Kidney (tissue), 14 donors: ENCODE measurements around the gene ITLN2. TPM values are rescaled to one million over a fixed set of nuclear protein-coding genes. Genes with fewer than 3 reads are reported as not detected.
A peak's percentile ranks its signal among the peaks of the same experiment; 100 is the strongest.

Source experiments
- DNase-seq, 5 donors: peaks; one replicate each; pipeline ENCODE4 v3.0.0-alpha.2; 2013 to 2020
- FAIRE-seq: peaks from 2 replicates; lab custom pipeline; 2012; peaks lifted over from hg19 to GRCh38; lab: Jason Lieb, UNC
- H3K27ac ChIP-seq, 2 donors: one replicate each; pipeline ENCODE4 v1.7.0; 2013; ENCODE audit warnings: low read depth in 2 of 2, low read length in 2 of 2, inconsistent platforms in 1 of 2
- H3K27me3 ChIP-seq: one replicate; pipeline ENCODE4 v1.7.1; 2013; ENCODE audit warnings: low read length, inconsistent platforms; ENCODE audit not compliant: control insufficient read depth, insufficient read depth
- H3K36me3 ChIP-seq, 3 donors: one replicate each; pipeline versions ENCODE4 v1.7.0 to v1.7.1; 2013; ENCODE audit warnings: low read length in 3 of 3, control low read depth in 1 of 3, inconsistent platforms in 1 of 3; ENCODE audit not compliant: insufficient read depth in 3 of 3, control insufficient read depth in 2 of 3
- H3K4me1 ChIP-seq, 3 donors: one replicate each; pipeline versions ENCODE4 v1.7.0 to v1.7.1; 2013; ENCODE audit warnings: low read length in 3 of 3, inconsistent platforms in 1 of 3, low read depth in 1 of 3; ENCODE audit not compliant: control insufficient read depth in 2 of 3, insufficient read depth in 2 of 3
- H3K4me3 ChIP-seq, 3 donors: one replicate each; pipeline versions ENCODE4 v1.7.0 to v1.8.1; 2013; ENCODE audit warnings: low read length in 3 of 3, control low read depth in 1 of 3, inconsistent platforms in 1 of 3
- H3K9ac ChIP-seq, 3 donors: one replicate each; pipeline versions ENCODE4 v1.7.0 to v1.7.1; 2013; ENCODE audit warnings: low read length in 3 of 3, control low read depth in 1 of 3, inconsistent platforms in 1 of 3
- H3K9me3 ChIP-seq, 3 donors: one replicate each; pipeline versions ENCODE4 v1.7.0 to v1.7.1; 2013; ENCODE audit warnings: low read length in 3 of 3, control low read depth in 1 of 3, inconsistent platforms in 1 of 3; ENCODE audit not compliant: control insufficient read depth in 2 of 3, insufficient read depth in 1 of 3
- intact Hi-C: fragments of 100-400 bp; cut with DNase I; formaldehyde crosslinking; loops from one replicate; pipeline ENCODE4 v1.11.1; 2022
- polyA plus RNA-seq: library from polyadenylated mRNA; stranded (reverse); fragments of 350-450 nt; fragmentation: Illumina TruSeq; extraction: RNeasy Lipid Tissue Mini Kit (QIAGEN cat#74804); gene quantifications from one replicate; pipeline ENCODE4 v1.2.3, GENCODE V29; 2014; ENCODE audit warnings: low read depth, low replicate concordance; ENCODE audit not compliant: insufficient read depth
- total RNA-seq: library from RNA; stranded (reverse); fragmentation: NEBNext Ultra II Directional; extraction: Animal tissue kit (Norgen Biotek cat#: 25700); gene quantifications from one replicate; pipeline ENCODE4 v1.2.1, GENCODE V29; 2021
- TF ChIP-seq, protein P1 (sequence below): IDR thresholded peaks from 3 replicates; pipeline ENCODE4 v1.5.1; 2012; ENCODE audit warnings: mild to moderate bottlenecking, moderate library complexity, borderline replicate concordance; ENCODE audit not compliant: insufficient read depth; ENCODE audit errors: extremely low read depth
- donor health status: control.
- donor health status: control.
- donor health status: control.
- donor health status: control.
- donor health status: control.
- donor health status: DM: yes; HTN: yes; CAD: no.
- donor health status: Normal renal cell carcinoma (clear cell type).

The ITLN2 gene
- total and polyA plus RNA-seq, 2 donors from 2014 or later: 0.88 TPM; not detected in 1

GRCh38 chr1:160981584-160982411 is 27.2 kb upstream of the ITLN2 start:
- H3K36me3 ChIP-seq: no peaks in the 10 kb centered on the region
- no peak overlapping the region for H3K4me3 ChIP-seq
- no peaks in the 10 kb centered on the region for H3K9me3 ChIP-seq
- no peaks in the 10 kb centered on the region for H3K4me1 ChIP-seq
- FAIRE-seq (no peak), DNase-seq (peak in 2 of 5 donors; percentile 14)
- TF ChIP-seq, protein P1, sequence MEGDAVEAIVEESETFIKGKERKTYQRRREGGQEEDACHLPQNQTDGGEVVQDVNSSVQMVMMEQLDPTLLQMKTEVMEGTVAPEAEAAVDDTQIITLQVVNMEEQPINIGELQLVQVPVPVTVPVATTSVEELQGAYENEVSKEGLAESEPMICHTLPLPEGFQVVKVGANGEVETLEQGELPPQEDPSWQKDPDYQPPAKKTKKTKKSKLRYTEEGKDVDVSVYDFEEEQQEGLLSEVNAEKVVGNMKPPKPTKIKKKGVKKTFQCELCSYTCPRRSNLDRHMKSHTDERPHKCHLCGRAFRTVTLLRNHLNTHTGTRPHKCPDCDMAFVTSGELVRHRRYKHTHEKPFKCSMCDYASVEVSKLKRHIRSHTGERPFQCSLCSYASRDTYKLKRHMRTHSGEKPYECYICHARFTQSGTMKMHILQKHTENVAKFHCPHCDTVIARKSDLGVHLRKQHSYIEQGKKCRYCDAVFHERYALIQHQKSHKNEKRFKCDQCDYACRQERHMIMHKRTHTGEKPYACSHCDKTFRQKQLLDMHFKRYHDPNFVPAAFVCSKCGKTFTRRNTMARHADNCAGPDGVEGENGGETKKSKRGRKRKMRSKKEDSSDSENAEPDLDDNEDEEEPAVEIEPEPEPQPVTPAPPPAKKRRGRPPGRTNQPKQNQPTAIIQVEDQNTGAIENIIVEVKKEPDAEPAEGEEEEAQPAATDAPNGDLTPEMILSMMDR: no peak
- H3K27me3 ChIP-seq: peaks cover 8% of the 10 kb centered on the region
- no peak overlapping the region for H3K9ac ChIP-seq
- intact Hi-C loops: no loop called here
- no peak overlapping the region for H3K27ac ChIP-seq

DNA sequence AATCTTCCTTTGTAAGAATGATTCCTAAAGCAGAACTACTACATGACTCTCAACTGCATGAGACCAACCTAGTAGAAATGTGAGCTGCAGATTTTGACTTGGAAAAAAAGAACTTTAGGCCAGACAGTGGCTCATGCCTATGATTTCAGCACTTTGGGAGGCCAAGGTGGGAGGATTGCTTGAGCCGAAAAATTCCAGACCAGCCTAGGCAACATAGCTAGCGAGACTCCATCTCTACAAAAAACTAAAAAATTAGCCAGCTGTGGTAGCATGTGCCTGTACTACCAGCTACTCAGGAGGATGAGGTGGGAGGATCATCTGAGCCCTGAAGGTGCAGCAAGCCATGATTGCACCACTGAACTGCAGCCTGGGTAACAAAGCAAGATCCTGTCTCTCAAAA is 24.7 kb upstream of the ITLN2 start:
- Histone ChIP-seq H3K27ac (no peak overlapping the region), H3K4me1 (no peaks in the 10 kb centered on the region), H3K9ac (no peak overlapping the region), H3K27me3 (peaks cover 8% of the 10 kb centered on the region), H3K4me3 (no peak overlapping the region), H3K9me3 (no peaks in the 10 kb centered on the region), H3K36me3 (no peaks in the 10 kb centered on the region)
- TF ChIP-seq, protein P1: no peak
- DNase-seq (no peak), FAIRE-seq (no peak)
- intact Hi-C loops: no loop called here

DNA sequence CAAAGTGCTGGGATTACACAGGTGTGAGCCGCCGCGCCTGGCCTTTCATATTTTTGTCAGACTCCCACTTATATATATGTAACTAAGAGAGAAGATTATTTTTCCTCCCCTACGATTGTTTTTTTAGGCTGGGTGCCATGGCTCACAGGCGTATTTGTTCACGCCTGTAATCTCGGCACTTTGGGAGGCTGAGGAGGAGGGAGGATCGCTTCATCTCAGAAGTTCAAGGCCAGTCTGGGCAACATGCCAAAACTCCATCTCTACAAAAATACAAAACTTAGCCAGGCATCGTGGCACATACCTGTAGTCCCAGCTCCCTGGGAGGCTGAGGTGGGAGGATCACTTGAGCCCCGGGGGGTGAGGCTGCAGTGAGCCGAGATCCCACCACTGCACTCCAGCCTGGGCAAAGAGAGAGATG is 23.9 kb upstream of the ITLN2 start:
- Histone ChIP-seq H3K36me3 (no peaks in the 10 kb centered on the region), H3K27ac (no peak overlapping the region), H3K4me3 (no peak overlapping the region), H3K9ac (no peak overlapping the region), H3K27me3 (peaks cover 8% of the 10 kb centered on the region), H3K4me1 (no peaks in the 10 kb centered on the region), H3K9me3 (no peaks in the 10 kb centered on the region)
- intact Hi-C loops: no loop called here
- FAIRE-seq: no peak
- TF ChIP-seq, protein P1: no peak
- no peak for DNase-seq
